ENCODE measurements around the gene GPR153.

GPR153 gene

GRCh38 chr1:6248932-6249738 lies 11.8 kb downstream of the GPR153 start:
- no peak for DNase-seq (ENCODE audit: low read depth)

- DNase-seq (ENCODE audit: low read depth), result no peak
Measured at GRCh38 chr1:6248161-6248776, 12.6 kb downstream of the GPR153 start.

GRCh38 chr1:6247651-6248050 lies 13.2 kb downstream of the GPR153 start:
- no peak for DNase-seq (ENCODE audit: low read depth)

DNA sequence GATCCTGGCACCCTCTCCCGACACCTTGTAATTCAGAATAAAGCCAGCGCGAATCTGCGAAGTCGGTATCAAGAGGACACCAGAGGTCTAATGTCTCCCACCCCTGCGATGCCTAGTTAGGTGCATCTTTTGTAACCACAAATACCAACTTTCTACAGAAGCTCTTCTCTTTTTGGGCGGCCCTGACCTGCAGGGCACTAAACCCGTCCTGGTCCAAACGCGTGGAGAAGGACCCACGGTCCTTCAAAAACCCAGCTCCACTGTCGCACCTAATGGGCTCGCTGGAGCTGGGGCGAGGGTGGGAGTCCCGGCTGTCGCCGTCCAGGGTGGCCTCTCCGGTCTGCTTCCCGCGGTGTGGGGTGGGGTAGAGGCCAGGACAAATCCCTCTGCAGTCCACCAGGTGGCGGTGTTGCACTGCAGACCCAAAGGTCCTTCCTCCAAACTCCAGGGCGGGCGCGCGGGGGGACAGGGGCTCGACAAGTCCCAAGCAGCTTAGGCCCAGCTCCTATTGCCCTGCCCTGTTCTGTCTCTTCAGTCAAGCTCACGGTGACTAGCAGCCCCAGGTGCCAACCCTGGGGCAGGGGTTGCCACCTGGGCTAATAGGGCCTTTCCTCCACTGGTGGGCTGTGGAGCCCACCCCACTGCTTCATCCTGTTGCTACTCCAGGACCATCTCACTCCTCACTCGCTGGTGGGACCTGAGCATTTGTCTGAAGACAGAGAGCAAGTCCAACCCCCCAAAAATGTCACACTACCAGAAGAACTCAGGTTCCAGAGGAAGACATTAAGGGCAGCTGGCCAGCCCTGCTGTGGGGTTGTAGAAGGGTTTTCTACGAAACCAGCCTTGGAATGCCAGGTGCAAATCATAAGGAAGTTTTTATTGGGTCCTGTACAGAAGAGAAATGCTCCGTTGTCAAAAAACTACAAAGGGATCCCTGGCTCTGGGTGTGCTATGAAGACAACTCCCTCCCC lies 14.1 kb downstream of the GPR153 start:
- DNase-seq (ENCODE audit: low read depth), result peak; percentile 65

GRCh38 chr1:6245869-6246496 lies 14.9 kb downstream of the GPR153 start:
- DNase-seq (ENCODE audit: low read depth), result peak; percentile 41

DNA sequence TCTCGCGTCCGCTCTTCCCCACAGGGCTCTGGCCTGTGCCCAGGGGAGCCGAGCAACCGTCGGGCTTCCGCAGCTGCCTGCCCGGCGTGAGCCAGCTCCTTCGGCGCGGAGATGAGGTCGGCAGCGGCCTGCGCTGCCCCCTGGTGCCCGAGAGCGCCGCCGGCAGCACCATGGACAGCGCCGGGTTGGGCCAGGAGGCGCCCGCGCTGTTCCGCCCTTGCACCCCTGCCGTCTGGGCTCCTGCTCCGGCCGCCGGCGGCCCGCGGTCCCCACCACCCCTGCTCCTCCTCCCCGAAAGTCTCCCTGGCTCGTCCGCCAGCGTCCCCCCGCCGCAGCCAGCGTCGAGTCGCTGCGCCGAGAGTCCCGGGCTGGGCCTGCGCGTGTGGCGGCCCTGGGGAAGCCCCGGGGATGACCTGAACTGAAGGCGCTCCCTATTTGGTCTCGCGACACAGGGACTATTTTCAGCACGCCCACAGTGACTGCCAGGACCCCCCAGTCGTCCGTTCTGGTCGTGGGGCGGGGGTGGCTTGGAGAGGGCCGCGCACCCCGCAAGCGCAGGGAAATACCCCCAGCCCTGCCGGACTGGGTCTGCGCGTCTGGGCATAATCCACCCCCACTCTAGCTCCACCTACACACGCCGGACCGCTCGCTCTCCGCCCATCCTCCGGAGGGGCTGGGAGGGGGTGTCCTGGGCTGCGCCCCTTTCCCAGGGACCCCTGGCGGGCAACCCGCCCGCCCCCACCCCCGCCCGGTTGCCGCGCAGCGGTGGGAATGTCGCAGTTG lies 15.6 kb downstream of the GPR153 start:
- peak; percentile 61 for DNase-seq (ENCODE audit: low read depth)

DNA sequence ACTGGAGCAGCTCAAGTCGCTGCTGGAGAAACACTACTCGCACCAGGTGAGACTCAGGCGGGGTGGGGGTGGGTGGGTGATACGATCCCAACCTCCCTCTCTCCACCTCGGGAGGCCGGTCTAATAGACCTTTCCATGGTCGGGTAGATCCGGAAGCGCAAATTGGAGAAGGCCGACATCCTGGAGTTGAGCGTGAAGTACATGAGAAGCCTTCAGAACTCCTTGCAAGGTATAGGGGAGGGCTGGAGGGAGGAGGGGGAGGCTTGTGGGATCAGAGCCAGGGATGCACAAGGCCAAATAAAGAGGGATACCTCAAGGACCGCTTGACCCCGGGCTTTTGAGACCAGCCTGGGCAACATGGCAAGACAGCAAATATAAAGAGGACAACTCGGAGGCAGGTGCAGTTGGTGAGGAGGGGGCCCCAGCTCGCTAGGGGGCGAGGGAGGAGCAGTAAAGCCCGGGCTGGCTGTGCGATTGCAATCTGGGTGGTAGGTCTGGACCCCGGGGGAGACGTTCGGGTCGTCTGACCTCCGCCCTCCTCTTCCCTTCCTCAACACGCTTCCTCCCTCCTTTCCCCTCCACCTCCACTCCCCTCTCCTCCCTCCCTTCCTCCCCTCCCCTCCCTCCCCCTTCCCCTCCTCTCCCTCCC lies 16.4 kb downstream of the GPR153 start:
- no peak for DNase-seq (ENCODE audit: low read depth)

DNA sequence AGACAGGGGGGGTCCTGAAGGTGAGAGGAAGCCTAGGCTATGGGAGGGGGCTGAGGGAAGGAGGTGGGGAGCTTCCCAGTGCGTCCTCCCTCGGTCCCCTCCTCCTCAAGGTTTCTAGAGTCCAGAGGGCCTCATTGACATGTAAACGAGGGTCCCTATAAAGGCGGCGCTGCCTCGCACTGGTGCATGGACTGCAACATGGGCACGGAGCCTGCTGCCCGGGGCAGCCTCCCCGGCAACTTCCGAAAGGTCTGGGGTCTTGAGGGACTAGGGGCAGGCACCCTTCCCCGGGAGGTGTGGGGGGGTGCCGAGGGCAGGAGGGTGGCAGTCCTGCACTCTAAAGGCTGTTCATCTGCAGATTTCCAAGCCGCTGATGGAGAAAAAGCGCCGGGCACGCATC lies 16.9 kb downstream of the GPR153 start, which contains the start of gene HES3:
TSS of gene HES3 (plus strand) at position 187 of the 400 bp plus-strand sequence. CDS start at position 374, 187 bp downstream.
- no peak for DNase-seq (ENCODE audit: low read depth)

- no peak for DNase-seq (ENCODE audit: low read depth)
Measured at GRCh38 chr1:6243053-6243834, 17.7 kb downstream of the GPR153 start.

GRCh38 chr1:6241887-6242740 lies 18.8 kb downstream of the GPR153 start:
- no peak for DNase-seq (ENCODE audit: low read depth)

- DNase-seq (ENCODE audit: low read depth), result no peak
Measured at GRCh38 chr1:6241107-6241886, 19.6 kb downstream of the GPR153 start.

DNA sequence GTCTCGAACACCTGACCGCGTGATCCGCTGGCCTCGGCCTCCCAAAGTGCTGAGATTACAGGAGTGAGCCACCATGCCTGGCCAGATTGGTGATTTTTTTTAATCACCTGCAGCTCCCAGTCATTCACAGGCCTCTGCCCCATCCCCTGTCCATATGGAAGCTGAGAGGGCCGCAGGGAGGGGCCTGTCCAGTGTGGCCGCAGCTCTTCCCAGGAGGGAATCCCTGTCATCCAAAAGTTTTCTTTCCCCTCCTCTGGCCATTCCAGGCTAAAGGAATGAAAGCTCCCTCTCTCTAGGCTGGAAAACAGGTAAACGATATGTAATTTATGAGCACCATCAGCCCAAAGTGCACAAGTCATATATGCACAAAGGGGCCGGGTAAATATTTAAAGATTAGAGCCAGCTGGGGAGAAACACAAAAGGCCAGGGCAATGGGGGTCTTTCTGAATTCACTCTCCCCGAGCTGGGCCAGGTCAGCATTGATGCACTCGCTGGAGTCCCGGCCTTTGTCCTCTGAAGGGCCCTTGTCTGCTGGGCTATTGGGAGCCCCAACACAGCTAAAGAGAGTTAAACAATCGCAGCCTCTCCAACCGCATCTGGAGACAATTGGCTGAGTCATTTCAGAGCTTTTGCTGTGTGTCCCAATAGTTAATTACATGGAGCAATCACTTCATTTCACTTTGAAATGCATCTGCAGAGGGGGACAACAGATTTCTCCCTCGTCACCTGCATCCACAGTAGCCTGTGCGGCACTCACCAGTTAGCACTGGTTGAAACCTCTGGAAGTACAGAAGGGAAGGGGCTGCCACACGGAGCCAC lies 20.7 kb downstream of the GPR153 start:
- no peak for DNase-seq (ENCODE audit: low read depth)

DNA sequence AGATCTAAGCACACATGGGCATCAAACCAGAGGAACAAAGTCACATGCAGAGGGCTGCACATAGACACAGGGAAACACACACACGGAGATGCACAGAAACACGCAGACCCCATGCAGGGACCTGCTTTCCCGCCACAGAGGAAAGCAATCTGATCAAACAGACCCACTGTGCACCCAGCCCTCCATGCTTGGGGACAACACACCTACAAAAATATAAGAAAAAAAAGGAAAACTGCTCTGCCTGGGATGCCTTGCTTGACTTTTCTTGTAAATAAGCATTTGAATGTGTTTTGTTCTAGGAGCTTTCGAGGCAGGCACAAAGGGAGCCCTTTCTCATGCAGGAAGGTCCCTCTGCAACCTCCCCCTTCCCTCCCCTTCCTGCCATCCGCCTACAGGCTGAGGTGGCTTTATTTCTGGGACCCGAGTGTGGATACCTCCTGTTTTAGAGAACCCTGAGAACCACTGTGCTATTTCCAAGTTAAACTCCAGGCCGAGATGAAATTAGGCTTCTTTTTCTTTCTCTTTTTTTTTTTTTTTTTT lies 21.6 kb downstream of the GPR153 start:
- no peak for DNase-seq (ENCODE audit: low read depth)

DNA sequence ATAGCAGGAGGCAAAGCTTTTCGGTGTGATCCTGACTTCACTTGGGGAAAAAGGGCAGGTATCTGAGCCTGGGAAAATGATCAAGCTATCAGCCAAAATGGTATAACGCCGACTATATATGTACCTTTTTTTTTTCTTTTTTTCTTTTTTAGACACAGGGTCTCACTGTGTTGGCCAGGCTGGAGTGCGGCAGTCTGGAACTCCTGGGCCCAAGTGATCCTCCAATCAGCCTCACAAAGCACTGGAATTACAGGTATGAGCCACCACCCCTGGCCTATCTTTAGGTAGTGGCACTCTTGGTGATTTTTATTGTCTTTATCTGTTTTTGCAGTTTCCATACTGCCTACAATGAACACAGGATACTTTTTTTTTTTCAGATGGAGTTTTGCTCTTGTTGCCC lies 23.8 kb downstream of the GPR153 start:
- no peak for DNase-seq (ENCODE audit: low read depth)

- no peak for DNase-seq (ENCODE audit: low read depth)
Measured at GRCh38 chr1:6235296-6235677, 25.6 kb downstream of the GPR153 start.

- no peak for DNase-seq (ENCODE audit: low read depth)
Measured at GRCh38 chr1:6234502-6235295, 26.2 kb downstream of the GPR153 start.
